GM12892 (cell line): Measurements from ENCODE around the gene THOP1.

Experiments
- POLR2AphosphoS5 ChIP-seq: IDR thresholded peaks from 2 replicates; pipeline ENCODE4 v1.6.1; 2011; ENCODE audit warnings: low read depth, low read length, control low read depth
- TAF1 ChIP-seq: IDR thresholded peaks from 2 replicates; pipeline ENCODE4 v1.6.1; 2011; ENCODE audit warnings: low read depth, mild to moderate bottlenecking, control low read depth, low read length, borderline replicate concordance

DNA sequence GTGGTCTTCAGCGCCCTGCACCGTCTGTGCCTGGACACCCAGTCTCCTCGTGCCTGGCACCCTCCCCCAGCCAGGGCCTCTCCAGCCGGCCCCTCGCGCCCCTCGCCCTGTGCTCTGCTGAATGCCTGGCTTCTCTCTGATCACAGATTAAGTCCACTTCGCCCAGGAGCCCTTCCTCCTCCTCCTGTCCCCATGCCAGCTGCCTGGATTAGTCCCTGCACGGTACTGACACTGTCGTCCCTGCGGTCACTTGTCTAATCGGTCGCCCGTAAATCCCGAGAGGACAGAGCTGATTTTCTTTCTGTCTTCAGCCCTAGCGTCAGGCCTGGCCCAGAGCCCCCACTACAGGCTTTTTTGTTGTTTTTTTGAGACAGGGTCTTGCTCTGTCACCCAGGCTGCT, 6.6 kb downstream of the THOP1 start:
- TF ChIP-seq POLR2AphosphoS5: no peak
- TF ChIP-seq TAF1: no peak
